Suprapubic skin (tissue), 4 donors: Measurements from ENCODE around the gene NCAM2. TPM values are rescaled to one million over a fixed set of nuclear protein-coding genes. Genes with fewer than 3 reads are reported as not detected.
"Not testable (repeated sequence)": the region's sequence is repeated elsewhere in the genome, so short reads cannot be mapped to it uniquely, and the experiment has no call there.

ENCODE experiments used
- DNase-seq, 2 donors: peaks; one replicate each; pipeline ENCODE4 v3.0.0-alpha.2; 2019; ENCODE audit warnings: low spot score in 2 of 2
- H3K27ac ChIP-seq: fragments of 200-600 bp; sonication (generic); one replicate; pipeline ENCODE4 v1.5.1; 2019
- H3K27me3 ChIP-seq: fragments of 200-600 bp; sonication (generic); one replicate; pipeline ENCODE4 v1.5.1; 2019
- H3K36me3 ChIP-seq: fragments of 200-600 bp; sonication (generic); one replicate; pipeline ENCODE4 v1.5.1; 2019
- H3K4me1 ChIP-seq: fragments of 200-600 bp; sonication (generic); one replicate; pipeline ENCODE4 v1.5.1; 2019
- H3K4me3 ChIP-seq: fragments of 200-600 bp; sonication (generic); one replicate; pipeline ENCODE4 v1.5.1; 2019; ENCODE audit warnings: mild to moderate bottlenecking
- H3K9me3 ChIP-seq: fragments of 200-600 bp; sonication (generic); one replicate; pipeline ENCODE4 v1.5.1; 2019
- CTCF ChIP-seq, 2 donors: fragments of 200-600 bp in 1 of 2; fragments of 450-650 bp in 1 of 2; sonication (generic) in 1 of 2; IDR thresholded peaks; one replicate each; pipeline ENCODE4 v1.5.1; 2016 to 2019; ENCODE audit warnings: antibody characterized with exemption in 2 of 2, mild to moderate bottlenecking in 1 of 2, moderate library complexity in 1 of 2
- EP300 ChIP-seq: sonication (generic); formaldehyde crosslinking; IDR thresholded peaks from one replicate; pipeline ENCODE4 v1.6.1; 2017; ENCODE audit warnings: antibody characterized with exemption
- POLR2A ChIP-seq, 2 donors: fragments of 450-650 bp; IDR thresholded peaks; one replicate each; pipeline ENCODE4 v1.6.1; 2017; ENCODE audit warnings: antibody characterized with exemption in 2 of 2, mild to moderate bottlenecking in 2 of 2, moderate library complexity in 2 of 2
- POLR2AphosphoS5 ChIP-seq, 3 donors: sonication (generic); formaldehyde crosslinking; IDR thresholded peaks; one replicate each; pipeline ENCODE4 v1.6.1; 2017; ENCODE audit warnings: antibody characterized with exemption in 3 of 3
- WGBS: methylation state at CpG from one replicate; pipeline ENCODE4 v1.1.5; 2018; 5-methylcytosine and 5-hydroxymethylcytosine counted together
- total RNA-seq, 4 donors: library from RNA; depleted of rRNA; stranded (reverse); fragments of >200 nt; gene quantifications; one replicate each; pipeline ENCODE4 v1.1.0, GENCODE V29; 2016

The NCAM2 gene
- total RNA-seq, 4 donors from 2014 or later, result 0.25 to 1.0 (median 0.92) TPM

GRCh38 chr21:21394064-21394463 lies 395.9 kb downstream of the NCAM2 start:
- Histone ChIP-seq H3K4me1 (no peaks in the 10 kb centered on the region), H3K9me3 (peaks cover 16% of the 10 kb centered on the region), H3K27ac (no peak overlapping the region), H3K36me3 (no peaks in the 10 kb centered on the region), H3K4me3 (no peak overlapping the region), H3K27me3 (no peaks in the 10 kb centered on the region)
- no peak for TF ChIP-seq EP300
- no peak for TF ChIP-seq POLR2A (IDR thresholded peaks at IDR 0.05)
- TF ChIP-seq CTCF (IDR thresholded peaks at IDR 0.05), result no peak
- no peak for TF ChIP-seq POLR2AphosphoS5 (IDR thresholded peaks at IDR 0.05)
- DNase-seq, result no peak

GRCh38 chr21:21396424-21396823 lies 398.2 kb downstream of the NCAM2 start:
- H3K4me1 ChIP-seq, result no peaks in the 10 kb centered on the region
- no peak for DNase-seq
- H3K36me3 ChIP-seq, result no peaks in the 10 kb centered on the region
- TF ChIP-seq POLR2AphosphoS5 (IDR thresholded peaks at IDR 0.05), result no peak
- TF ChIP-seq EP300, result no peak
- no peak for TF ChIP-seq POLR2A (IDR thresholded peaks at IDR 0.05)
- no peak for TF ChIP-seq CTCF (IDR thresholded peaks at IDR 0.05)
- 90% methylated on average over 2 of the region's 4 CpGs for WGBS
- no peaks in the 10 kb centered on the region for H3K27me3 ChIP-seq
- H3K27ac ChIP-seq, result no peak overlapping the region
- no peak overlapping the region for H3K4me3 ChIP-seq
- H3K9me3 ChIP-seq, result peaks cover 16% of the 10 kb centered on the region

- WGBS, result 84% methylated on average over 2 of the region's 7 CpGs
- H3K9me3 ChIP-seq, result peaks cover 26% of the 10 kb centered on the region
- DNase-seq, result no peak
- no peaks in the 10 kb centered on the region for H3K4me1 ChIP-seq
- no peaks in the 10 kb centered on the region for H3K36me3 ChIP-seq
- H3K4me3 ChIP-seq, result no peak overlapping the region
- no peaks in the 10 kb centered on the region for H3K27me3 ChIP-seq
- TF ChIP-seq POLR2AphosphoS5 (IDR thresholded peaks at IDR 0.05) (no peak), CTCF (IDR thresholded peaks at IDR 0.05) (no peak), EP300 (no peak), POLR2A (IDR thresholded peaks at IDR 0.05) (no peak)
- no peak overlapping the region for H3K27ac ChIP-seq
These were observed 399.3 kb downstream of the NCAM2 start for GRCh38 chr21:21397464-21397863.

GRCh38 chr21:21401444-21401843 lies 403.2 kb downstream of the NCAM2 start:
- Histone ChIP-seq H3K9me3 (peaks cover 22% of the 10 kb centered on the region), H3K4me1 (no peaks in the 10 kb centered on the region), H3K4me3 (no peak overlapping the region), H3K27me3 (no peaks in the 10 kb centered on the region), H3K27ac (no peak overlapping the region), H3K36me3 (no peaks in the 10 kb centered on the region)
- TF ChIP-seq POLR2AphosphoS5 (IDR thresholded peaks at IDR 0.05), result no peak
- no peak for TF ChIP-seq POLR2A (IDR thresholded peaks at IDR 0.05)
- no peak for TF ChIP-seq EP300
- no peak for TF ChIP-seq CTCF (IDR thresholded peaks at IDR 0.05)
- no peak for DNase-seq

- not testable (repeated sequence) for H3K27ac ChIP-seq, H3K36me3 ChIP-seq, H3K4me3 ChIP-seq, DNase-seq, H3K27me3 ChIP-seq, H3K4me1 ChIP-seq
- H3K9me3 ChIP-seq, result peaks cover 14% of the 10 kb centered on the region
- 50% methylated on average over 3 of the region's 3 CpGs for WGBS
These were observed 404.0 kb downstream of the NCAM2 start for GRCh38 chr21:21402187-21402586.

GRCh38 chr21:21404261-21404660 lies 406.1 kb downstream of the NCAM2 start:
- 73% methylated on average over 5 of the region's 5 CpGs for WGBS
- H3K27ac ChIP-seq, H3K27me3 ChIP-seq, H3K4me1 ChIP-seq, H3K4me3 ChIP-seq, H3K9me3 ChIP-seq, H3K36me3 ChIP-seq, DNase-seq: not testable (repeated sequence)
